GM18498 (cell line): Measurements from ENCODE around the gene PGA3.
"Not testable (repeated sequence)": the region's sequence is repeated elsewhere in the genome, so short reads cannot be mapped to it uniquely, and the experiment has no call there.

Source experiments
- ATAC-seq: cut with Tn5 transposase; IDR thresholded peaks from one replicate; pipeline ENCODE4 v1.9.1; 2021; ENCODE audit warnings: mild to moderate bottlenecking, moderate library complexity; ENCODE audit not compliant: unreplicated experiment

The PGA3 gene

DNA sequence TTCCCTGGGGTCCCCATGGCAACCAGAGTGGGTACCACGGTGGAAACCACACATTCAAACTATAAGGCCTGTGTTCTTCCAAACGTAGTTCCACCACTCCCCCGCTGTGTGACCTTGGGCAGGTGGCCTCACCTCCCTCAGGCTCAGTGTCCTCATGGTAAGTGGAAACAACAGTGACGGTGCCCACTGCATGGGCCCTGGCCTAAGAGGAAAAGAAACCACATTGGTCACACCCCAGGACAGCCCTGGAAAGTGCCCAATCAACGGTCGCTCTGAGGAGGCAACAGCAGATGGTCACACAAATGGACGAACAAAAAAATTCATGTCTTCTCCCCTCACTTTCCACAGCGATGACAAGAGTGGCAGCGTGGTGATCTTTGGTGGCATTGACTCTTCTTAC, 44.8 kb downstream of the PGA3 start:
- not testable (repeated sequence) for ATAC-seq

DNA sequence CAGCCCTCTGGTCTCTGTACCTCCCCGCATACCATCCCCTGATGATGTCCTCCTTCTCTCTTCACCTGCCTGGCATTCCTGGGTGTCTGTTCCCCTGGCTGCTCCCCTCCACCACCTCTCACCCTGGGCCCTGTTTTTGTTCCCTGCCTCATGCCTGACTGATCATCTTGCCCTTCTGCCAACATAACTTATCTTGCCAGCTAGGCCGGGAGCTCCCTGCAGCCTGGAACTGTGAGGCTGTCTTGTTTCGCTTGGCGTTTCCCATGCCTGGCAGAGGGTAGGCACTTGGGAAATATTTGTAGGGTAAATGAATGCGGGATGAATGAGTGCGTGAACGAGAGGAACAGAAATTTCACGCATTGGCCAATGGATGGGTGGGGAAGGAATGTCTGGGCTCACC, 45.9 kb downstream of the PGA3 start:
- ATAC-seq, result not testable (repeated sequence)

DNA sequence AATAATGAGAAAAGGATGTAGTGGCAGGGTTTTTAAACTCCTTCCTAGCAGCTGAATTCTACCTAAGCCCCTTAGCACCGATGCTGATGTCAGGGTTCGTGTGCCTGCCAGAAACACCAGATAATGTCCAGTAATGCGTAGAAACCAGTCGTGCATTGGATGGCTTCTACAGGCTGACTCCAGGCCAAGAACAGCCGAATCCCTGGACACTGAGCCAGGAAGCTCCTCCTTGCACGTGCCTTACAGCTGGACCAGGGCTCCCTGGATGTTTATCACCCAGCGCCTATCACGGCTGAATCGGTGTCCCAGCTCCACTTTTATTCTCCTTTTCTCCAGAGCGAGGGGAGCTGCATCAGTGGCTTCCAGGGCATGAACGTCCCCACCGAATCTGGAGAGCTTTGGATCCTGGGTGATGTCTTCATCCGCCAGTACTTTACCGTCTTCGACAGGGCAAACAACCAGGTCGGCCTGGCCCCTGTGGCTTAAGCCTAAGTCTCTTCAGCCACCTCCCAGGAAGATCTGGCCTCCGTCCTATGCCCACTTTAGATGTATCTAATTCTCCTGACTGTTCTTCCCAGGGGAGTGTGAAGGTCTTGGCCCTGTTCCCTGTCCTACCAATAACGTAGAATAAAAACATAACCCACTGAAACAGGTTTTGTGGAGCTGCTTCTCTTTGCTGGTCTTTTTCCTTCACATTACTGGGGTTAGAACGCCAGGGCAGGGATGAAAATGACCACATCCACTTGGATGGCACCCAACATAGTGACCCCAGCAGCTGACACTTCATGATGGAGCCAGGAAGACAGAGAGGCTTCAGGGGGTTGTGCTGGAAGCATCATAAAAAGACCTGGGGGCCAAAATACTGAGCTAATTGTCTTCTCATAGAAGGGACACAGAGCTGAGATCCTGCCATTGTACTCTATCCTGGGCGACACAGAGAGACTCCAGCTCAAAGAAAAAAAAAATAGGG, 47.8 kb downstream of the PGA3 start:
- ATAC-seq, result not testable (repeated sequence)

DNA sequence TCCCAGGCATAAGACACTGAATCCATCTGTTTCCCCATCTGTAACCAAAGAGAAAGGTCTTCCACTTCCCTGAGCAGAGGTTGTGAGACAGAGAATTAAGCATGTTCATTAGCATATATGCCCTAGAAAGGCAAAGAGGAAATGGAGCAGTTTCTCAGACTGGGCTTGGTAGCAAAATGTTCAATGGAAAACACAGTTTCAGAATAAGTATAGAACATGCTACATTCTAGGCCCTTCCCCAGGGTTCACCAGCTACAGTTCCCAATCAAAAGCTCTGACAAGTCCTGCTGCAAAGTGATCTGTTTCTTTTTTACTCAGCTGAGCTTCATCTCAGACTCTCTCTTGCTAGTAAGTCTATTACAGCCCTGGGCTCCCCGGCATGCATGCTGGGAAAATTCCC, 49.0 kb downstream of the PGA3 start:
- ATAC-seq, result not testable (repeated sequence)

DNA sequence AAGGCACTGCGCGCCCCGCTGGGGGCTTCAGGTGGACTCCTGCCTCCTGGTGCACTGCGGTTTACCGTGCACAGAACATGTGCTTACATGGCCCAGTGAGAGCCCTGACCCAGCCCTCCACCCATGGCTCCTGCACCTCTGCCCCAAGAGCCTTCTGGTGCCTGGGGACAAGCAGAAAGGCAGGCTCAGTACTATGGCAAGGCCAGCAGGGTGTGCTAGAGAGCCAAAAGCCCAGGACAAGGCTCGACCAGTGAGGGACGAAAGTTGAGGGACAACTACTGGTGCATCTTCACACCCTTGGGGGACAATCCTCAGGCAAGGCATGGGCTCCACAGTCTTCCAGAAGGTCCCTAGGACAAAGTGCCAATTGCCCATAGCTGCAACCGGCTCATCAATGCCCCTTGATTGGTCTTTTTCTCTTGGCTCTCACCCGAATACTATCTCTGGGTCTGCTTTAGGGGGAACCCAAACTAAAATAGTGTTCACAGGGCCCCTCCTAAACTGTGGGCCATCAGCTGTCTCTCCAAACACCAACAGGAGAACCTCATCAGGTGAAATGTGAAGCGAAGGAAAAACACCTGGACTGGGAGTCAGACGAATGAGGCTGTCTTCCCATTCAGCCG, 51.2 kb downstream of the PGA3 start:
- peak; percentile 60 for ATAC-seq

DNA sequence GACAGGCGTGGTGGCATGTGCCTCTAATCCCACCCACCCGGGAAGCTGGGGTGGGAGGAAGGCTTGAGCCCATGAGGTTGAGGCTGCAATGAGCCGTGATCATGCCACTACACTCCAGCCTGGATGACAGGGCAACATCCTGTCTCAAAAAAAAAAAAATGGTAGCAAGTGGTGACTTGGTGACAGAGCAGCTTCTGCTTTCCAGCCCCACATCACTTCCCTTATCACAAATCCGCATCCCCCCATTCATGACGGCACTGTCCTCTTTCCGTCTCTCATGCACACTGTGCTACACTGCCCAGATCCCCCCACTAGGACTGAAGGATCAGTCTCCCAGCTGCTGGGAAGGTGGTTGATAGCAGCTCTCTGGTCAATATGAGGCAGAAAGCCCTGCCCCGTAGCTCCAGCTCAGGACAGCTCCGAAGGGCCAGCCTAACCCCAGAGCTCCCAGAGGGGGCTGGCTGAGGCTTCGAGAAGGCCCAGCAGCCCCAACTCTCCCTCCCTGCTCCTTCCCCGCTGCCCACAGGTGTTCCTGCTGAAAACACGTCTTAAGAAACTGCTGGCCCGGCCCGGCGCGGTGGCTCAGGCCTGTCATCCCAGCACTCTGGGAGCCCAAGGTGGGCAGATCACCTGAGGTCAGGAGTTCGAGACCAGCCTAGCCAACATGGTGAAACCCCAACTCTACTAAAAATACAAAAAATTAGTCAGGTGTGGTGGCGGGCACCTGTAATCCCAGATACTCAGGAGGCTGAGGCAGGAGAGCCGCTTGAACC, 53.6 kb downstream of the PGA3 start:
- ATAC-seq, result no peak

DNA sequence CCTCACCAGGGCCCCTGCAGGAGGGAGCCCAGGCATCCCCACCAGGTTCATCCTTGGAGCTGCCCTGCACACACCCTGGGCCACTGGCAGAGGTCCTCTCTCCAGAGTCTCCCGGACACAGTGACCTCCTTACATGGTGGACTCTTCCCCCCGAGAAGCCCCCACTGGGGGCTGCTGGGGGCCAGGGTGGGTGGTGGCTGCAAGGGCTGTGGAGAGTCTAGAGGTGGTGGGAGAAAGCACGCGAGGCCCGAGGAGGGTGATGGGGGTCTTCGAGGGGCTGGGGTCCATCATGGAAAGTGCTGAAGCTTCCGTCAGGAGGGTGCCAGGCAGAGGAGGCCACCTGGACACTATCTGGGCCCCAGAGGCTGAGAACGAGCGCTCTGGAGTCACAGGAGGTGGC, 55.2 kb downstream of the PGA3 start:
- no peak for ATAC-seq

DNA sequence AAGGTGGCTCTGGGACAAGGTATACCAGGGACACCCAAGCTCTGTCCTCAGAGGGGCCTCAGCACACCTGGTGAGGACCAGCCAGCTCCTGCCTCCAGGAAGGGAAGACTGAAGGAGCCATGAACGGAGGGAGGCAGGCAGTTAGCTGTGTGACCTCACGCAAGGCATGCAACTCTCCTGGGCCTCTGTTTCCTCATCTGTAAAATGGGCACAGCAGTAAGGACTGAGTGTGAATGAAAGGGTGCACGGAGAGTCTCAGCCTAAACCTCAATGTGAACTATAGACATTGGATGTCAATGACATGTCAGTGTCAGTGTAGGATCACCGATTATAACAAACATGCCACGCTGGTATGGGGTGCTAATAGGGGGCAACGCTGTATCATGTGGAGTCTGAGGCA, 56.0 kb downstream of the PGA3 start:
- no peak for ATAC-seq
